ENCODE results near the gene KCNMB2.

- TF ChIP-seq POLR2A (IDR thresholded peaks at IDR 0.05), result no peak
- TF ChIP-seq CTCF (IDR thresholded peaks at IDR 0.05), result no peak
Observed at GRCh38 chr3:178597371-178597770, 61.1 kb downstream of the KCNMB2 start.
